H1 (cell line): ENCODE measurements around the gene NDUFB3. TPM values are rescaled to one million over a fixed set of nuclear protein-coding genes. Genes with fewer than 3 reads are reported as not detected.

ENCODE experiments used
- polyA plus RNA-seq, 7 experiments: library from polyadenylated mRNA; depleted of rRNA in 3 of 7; stranded (reverse) in 5 of 7; unstranded in 2 of 7; fragments of >200 nt in 5 of 7; fragments of 200-250 nt in 2 of 7; gene quantifications; 1 replicate in 5 of 7; 2 replicates in 1 of 7; 4 replicates in 1 of 7; pipeline versions ENCODE4 v1.2.1 to v1.2.3, GENCODE V29; 2011 to 2013; ENCODE audit warnings: missing spikeins in 2 of 7, mixed read lengths in 2 of 7
- small RNA-seq: library from polyadenylated mRNA; stranded (forward); fragments of <200 nt; extraction: miRNeasy Mini kit (QIAGEN cat#:217004); gene quantifications from one replicate; pipeline ENCODE3, GENCODE V24; 2013; ENCODE audit not compliant: insufficient read depth
- total RNA-seq: library from RNA; stranded (reverse); fragmentation: NEBNext Ultra II Directional; extraction: Animal tissue kit (Norgen Biotek cat#: 25700); gene quantifications from 2 replicates; pipeline ENCODE4 v1.2.1, GENCODE V29; 2021

The NDUFB3 gene
- total and polyA plus RNA-seq, 2 of the 8 experiments (the other 6 are each of a cell fraction or from before 2014, with no cell fraction given) = 38.2 to 55.3 TPM

Small RNA genes lying within 50 kb of the gene (small RNA-seq; reads per million reads assigned to genes)
- gene RNU6-1206P = not detected

Other genes with a start within 250 kb of the NDUFB3 start
- gene CLK1, start 207.3 kb upstream of the NDUFB3 start, total RNA-seq = 33.9 and 35.2 TPM in 2 replicates
- 9.7 and 22.3 TPM in 2 replicates for gene CLK1, start 207.3 kb upstream of the NDUFB3 start, polyA plus RNA-seq (2011; rRNA removed)
- gene PPIL3, start 182.9 kb upstream of the NDUFB3 start, total RNA-seq = 30.4 and 34.1 TPM in 2 replicates
- gene PPIL3, start 182.9 kb upstream of the NDUFB3 start, polyA plus RNA-seq (2011; rRNA removed) = 26.1 and 48.7 TPM in 2 replicates
- 63.4 and 65.1 TPM in 2 replicates for gene NIF3L1, start 182.6 kb upstream of the NDUFB3 start, total RNA-seq
- gene NIF3L1, start 182.6 kb upstream of the NDUFB3 start, polyA plus RNA-seq (2011; rRNA removed) = 94.9 and 126 TPM in 2 replicates
- 82.3 and 89.8 TPM in 2 replicates for gene ORC2, start 108.3 kb upstream of the NDUFB3 start, total RNA-seq
- 4.8 and 7.1 TPM in 2 replicates for gene ORC2, start 108.3 kb upstream of the NDUFB3 start, polyA plus RNA-seq (2011; rRNA removed)
- 7.8 and 8.0 TPM in 2 replicates for gene HYCC2, start 330 bp upstream of the NDUFB3 start, total RNA-seq
- gene HYCC2, start 330 bp upstream of the NDUFB3 start, polyA plus RNA-seq (2011; rRNA removed) = 0.67 and 0.86 TPM in 2 replicates
- gene CFLAR, start 44.2 kb downstream of the NDUFB3 start, total RNA-seq = 1.1 and 1.6 TPM in 2 replicates
- gene CFLAR, start 44.2 kb downstream of the NDUFB3 start, polyA plus RNA-seq (2011; rRNA removed) = 3.8 and 3.9 TPM in 2 replicates
- 4.0 and 4.2 TPM in 2 replicates for gene CASP10, start 111.1 kb downstream of the NDUFB3 start, total RNA-seq
- gene CASP10, start 111.1 kb downstream of the NDUFB3 start, polyA plus RNA-seq (2011; rRNA removed) = 2.0 and 2.3 TPM in 2 replicates
- gene CASP8, start 188.5 kb downstream of the NDUFB3 start, total RNA-seq = 3.6 and 3.7 TPM in 2 replicates
- gene CASP8, start 188.5 kb downstream of the NDUFB3 start, polyA plus RNA-seq (2011; rRNA removed) = 2.3 and 2.8 TPM in 2 replicates